ENCODE data around the gene MINDY3. TPM values are rescaled to one million over a fixed set of nuclear protein-coding genes. Genes with fewer than 3 reads are reported as not detected.
"Not testable (repeated sequence)": the region's sequence is repeated elsewhere in the genome, so short reads cannot be mapped to it uniquely, and the experiment has no call there.

MINDY3 gene
- total RNA-seq, 1 donor from 2014 or later, result 30.8 TPM

DNA sequence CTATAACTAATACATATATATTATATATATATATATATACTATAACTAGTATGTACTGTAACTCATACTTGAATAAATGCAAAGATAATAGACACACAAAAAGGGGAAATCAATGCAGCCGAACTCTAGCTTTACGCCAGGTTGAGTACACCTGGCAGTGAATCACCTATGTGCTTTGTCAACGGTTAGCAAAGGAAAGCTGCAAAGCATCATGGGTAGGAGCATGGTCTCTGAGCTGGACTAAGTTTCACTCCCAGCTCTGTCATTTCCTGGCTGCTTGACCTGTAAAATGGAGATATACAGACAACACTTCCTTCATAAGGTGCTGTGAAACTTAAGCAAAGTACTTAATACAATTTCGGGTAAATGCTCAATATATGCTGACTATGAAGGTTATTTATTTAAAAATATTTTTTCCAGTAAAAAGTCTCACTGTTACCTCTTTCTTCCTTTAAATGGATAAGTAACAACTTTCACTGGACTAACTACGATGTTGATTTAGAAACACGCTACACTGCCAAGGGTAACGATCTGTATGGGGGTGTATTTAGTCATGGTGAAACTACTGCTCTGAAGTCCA is 78.8 kb downstream of the MINDY3 start:
- DNase-seq (ENCODE audit: low spot score), result no peak

DNA sequence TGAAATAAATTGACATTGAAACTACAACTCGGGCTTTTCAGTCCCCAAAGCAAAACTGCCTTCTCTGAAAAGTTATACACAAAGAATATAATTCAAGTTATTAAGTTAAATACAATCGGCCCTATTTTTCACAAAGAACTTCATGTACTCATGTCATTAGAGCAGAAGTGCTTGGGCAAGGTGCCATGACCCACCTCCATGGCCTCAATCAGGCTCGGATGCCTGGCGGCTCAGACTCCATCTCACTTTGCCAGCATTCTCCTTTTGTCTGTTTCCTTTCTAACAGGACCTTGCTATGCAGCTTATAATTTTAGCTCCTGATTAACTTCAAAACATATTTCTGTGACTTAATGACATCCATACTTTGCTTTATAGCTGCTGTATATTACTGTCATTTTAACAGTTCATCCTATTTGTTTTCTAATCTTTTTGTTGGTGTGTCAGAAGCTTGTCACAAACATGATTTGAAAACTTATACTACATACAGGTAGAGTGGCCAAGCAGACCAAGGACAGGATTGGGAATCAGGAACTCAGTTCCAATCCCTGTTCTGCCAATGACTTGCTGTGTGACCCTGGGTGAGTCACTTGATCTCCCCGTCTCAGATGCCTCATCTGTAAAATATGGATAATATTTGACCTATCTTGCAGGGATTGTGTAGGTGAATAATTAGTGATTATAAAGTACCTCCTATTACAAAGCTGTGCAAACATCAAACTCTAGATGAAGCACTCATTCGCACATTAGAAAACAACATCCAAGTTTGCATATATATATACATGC is 79.8 kb downstream of the MINDY3 start:
- DNase-seq (ENCODE audit: low spot score), result no peak

DNA sequence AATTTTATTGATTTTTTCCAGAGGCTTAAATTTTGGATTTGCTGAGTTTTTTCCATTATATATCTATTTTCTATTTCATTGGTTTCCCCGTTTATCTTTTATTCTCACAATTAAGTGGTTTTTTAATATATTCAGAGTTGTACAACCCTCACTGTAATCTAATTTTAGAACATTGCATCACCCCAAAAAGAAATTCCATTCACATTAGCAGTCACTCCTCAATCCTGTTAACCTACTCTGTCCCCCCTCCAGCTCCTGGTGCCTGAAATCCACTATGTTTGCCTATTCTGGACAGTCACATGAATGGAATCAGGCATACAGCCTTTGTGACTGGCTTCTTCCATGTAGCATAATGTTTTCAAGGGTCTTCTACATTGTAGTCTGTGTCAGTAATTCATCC is 84.8 kb downstream of the MINDY3 start:
- DNase-seq (ENCODE audit: low spot score), result no peak

DNA sequence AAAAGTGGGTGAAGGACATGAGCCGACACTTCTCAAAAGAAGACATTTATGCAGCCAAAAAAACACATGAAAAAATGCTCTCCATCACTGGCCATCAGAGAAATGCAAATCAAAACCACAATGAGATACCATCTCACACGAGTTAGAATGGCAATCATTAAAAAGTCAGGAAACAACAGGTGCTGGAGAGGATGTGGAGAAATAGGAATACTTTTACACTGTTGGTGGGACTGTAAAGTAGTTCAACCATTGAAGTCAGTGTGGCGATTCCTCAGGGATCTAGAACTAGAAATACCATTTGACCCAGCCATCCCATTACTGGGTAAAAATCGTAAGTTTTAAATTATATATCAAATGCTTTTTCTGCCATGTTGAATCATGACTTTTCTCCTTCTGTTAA is 85.8 kb downstream of the MINDY3 start:
- DNase-seq (ENCODE audit: low spot score), result not testable (repeated sequence)

DNA sequence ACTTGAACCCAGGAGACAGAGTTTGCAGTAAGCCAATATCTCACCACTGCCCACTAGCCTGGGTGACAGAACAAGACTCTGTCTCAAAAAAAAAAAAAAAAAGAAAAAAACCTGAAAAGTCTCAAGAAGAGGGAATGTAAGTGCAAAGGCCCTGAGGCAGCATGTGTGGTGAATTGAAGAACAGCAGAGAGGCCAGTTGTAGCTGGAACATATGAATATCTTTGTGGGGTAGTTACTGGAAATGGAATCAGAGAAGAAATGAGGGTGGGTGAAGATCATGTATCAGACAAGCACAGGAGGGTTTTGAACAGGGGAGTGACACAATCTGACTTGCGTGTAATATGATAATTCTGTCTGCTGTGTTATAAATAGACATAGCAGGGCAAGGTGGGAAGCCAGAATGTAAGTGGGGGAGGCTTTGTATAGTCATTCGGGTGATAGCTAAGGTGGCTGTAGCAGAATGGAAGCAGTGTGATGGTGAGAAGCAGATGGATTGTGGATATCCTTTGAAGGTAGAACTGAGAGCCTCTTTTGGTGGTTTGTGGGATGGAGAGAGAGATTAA is 95.3 kb downstream of the MINDY3 start:
- no peak for DNase-seq (ENCODE audit: low spot score)

DNA sequence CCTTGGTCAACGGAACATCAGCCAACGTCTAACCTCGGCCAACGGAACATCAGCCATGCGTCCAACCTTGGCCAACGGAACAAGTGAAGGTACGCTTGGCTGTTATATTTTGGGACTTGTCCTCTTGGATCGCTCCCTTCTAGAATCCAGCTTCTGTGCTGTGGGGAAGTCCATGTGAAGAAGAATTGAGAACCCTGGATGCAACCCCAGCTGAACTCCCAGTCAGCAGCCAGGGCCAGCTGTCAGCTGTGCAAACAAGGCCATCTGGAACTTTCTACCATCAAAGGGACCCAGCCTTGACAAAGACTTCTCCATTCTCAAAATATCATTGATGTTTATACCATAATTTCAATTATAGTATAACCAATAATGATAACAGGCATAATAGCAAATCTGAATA is 97.3 kb downstream of the MINDY3 start:
- DNase-seq (ENCODE audit: low spot score), result no peak

DNA sequence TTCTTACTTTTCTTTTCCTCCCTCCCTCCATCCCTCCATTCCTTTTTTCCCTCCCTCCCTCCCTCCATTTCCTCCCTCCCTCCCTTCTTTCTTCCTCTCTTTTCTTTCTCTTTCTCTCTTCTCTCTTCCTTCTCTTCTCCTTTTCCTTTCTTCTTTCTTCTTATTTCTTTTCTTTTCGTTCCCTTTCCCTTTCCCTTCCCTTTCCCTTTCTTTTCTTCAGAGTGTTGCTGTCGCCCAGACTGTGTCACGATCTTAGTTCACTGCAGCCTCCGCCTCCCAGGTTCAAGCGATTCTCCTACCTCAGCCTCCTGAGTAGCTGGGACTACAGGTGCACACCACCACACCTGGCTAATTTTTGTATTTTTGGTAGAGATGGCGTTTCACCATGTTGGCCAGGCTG is 98.1 kb downstream of the MINDY3 start:
- DNase-seq (ENCODE audit: low spot score), result not testable (repeated sequence)

DNA sequence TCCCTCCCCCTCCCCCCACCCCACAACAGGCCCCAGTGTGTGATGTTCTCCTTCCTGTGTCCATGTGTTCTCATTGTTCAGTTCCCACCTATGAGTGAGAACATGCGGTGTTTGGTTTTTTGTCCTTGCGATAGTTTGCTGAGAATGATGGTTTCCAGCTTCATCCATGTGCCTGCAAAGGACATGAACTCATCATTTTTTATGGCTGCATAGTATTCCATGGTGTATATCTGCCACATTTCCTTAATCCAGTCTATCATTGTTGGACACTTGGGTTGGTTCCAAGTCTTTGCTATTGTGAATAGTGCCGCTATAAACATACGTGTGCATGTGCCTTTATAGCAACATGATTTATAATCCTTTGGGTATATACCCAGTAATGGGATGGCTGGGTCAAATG is 99.1 kb downstream of the MINDY3 start:
- DNase-seq (ENCODE audit: low spot score), result not testable (repeated sequence)

DNA sequence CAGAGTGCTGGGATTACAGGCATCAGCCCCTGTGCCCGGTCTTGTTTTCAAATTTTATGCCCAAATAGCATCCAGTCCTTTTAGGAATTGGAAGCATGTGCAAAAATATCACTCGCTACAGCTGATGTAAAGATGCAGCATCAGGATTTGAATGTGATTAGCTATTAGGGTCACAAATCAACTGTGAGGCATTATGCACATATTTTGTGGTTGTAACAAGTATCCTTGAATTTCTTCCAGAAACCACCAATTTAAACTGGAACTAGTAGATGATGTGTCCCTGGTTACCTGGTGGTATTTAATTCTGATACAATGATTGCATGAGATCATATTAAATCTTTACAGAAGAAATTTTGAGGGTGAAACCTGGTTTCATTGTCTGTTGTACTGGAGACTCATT is 99.6 kb downstream of the MINDY3 start:
- DNase-seq (ENCODE audit: low spot score), result no peak

DNA sequence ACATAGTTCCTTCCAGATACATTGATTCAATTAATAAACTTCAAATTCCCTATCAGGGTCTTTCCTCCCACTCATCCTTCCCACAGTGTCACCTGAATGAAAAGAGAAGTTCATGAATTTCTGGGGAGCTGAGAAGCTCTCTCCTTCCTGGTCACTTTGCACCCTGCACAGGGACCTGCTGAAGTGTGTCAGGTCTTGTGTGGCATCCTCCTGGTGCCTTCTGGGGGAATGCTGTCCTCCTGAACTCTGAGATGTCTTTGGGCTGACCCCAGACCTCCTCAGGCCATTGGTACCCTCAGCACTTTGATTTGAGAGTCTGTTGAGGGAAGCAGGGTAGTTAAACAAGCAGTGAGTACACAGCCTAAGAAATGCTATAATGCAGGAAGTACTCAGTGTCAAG is 101.0 kb downstream of the MINDY3 start:
- no peak for DNase-seq (ENCODE audit: low spot score)

DNA sequence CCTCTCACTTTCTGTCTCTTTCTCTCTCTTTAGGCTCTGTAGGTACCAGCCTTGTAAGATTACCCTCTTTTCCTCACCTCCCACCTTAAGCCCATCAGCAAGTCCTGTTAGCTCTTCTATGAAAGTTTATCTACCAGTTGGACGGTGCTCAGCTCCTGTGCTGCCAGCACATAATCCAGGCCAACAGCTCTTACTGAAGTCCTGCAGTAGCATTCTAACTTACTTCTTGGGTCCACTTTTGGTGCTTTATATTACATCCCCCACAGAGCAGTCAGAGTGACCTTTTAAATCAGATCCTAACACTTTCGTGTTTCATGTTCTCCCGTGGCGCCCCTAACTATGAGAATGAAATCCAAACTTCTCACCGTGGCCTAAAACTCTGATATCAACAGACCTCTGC is 101.7 kb downstream of the MINDY3 start:
- DNase-seq (ENCODE audit: low spot score), result no peak

DNA sequence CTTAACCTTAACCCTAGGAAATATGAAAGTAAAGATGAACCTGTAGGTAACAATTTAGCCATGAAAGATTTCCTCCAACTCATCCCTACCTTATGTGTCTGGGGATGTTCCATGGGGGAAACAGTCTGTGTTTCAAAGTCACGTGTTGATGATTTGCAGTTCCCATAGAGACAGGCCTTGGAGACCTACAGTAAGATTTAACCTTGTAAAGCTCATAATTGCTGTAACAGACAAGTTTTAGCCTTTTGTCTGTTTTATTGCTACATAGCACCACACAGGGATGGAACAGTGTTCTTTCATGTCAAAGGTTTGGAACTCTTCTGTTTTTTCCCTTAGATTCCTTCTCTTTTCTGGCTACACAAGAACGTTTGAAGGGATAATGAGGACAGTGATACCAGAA is 105.4 kb downstream of the MINDY3 start:
- no peak for DNase-seq (ENCODE audit: low spot score)

DNA sequence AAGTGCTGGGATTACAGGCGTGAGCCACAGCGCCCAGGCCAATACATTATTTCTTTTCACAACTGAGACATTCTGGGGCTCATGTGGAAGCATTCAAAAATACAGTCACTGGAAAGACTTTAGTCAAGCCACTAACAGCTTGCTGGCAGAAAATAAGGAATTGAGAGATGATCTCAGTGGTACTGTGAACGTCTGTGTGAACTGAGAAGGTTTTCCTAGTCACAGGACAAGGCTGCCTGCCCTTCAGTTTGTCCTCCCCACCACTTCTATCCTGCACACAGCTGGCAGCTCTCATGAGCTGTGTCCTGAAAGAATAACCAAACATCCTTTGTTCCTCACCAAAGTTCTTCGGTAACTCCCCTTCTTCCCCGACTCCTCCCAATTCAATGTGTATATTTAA is 109.3 kb downstream of the MINDY3 start:
- DNase-seq (ENCODE audit: low spot score), result no peak

DNA sequence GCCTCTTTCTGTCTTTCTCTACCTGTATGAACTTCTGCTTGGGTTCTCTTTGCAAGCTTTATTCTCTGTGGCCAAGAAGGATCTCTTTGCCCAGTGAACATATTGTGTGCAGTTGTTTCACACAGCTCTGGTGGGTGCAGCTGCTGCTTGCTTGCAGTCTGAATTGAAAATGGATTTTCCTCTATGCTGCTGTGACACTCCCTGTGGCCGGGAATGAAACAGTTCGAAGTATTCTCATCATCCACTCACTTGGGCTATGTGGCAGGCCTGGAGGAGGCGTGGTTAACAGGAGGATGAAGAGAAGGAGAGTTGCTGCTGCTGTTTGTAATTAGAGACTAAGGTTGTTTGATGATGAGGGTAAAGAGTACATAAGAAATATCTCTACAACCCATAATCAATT is 112.2 kb downstream of the MINDY3 start:
- DNase-seq (ENCODE audit: low spot score), result no peak

DNA sequence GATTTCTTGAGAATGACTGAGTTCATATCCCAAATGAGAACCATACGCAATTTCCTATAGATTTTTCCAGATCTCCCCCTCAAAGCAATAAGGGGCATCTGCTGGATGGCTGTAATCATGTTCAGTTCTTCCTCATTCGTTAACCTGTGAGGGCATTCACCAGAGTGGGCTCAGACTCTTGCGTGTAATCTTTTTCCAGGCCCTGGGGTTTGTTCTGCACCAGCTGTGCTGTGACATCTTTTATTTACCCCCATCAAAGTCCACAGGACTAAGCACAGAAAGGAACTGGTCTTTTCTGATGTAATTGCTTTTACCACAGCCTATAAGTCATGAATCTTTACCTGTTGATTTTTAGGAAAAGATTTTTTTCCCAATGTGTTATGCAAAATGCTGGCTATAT is 112.7 kb downstream of the MINDY3 start:
- DNase-seq (ENCODE audit: low spot score), result no peak

DNA sequence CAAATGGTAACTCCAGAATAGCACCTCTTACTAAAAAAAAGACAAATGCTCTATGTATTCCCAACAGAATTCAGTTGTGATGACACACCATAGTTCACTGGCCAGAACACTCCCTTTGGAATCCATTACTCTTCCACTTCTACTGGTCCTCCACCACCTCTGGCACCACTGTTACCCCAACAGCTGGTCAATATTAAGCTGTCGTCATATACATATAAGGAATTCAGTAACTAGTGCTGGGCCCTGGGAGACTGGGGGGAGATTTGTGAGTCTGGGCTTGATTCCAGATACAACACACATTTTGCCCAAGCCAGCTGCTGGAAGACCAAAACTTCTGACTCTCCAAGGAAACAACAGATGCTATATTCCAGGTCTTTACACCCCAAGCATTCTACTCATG is 114.6 kb downstream of the MINDY3 start:
- peak; percentile 33 for DNase-seq (ENCODE audit: low spot score)

DNA sequence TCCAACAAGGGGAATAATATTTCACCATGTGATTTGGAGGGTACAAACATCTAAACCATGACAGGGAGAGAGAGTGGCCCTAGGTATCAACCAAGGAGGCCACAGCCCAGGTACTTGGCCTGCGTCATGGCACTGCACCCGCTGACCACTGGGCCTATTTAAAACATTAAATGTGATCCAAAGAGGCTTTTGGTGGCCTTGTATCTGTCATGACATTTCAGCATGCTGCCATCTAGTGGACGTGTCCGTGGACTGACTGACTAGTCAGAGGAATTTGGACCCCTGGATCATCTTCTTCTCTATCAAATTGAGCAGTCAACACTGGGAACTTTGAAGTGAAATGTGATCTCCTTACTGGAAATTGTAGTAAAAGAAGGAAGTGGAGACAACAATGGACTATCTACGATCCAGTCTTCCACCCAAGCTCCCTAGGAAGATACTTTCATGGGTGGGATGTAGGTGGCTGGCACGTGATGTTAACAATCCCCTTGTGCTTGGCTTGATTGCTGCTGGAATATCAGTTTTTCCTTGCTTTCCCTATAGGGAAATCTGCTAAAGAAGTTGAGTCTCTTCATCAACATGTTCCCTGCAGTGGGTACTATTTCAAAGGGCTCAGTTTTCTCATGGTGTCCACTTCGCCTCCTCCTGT is 116.0 kb downstream of the MINDY3 start:
- DNase-seq (ENCODE audit: low spot score), result no peak

DNA sequence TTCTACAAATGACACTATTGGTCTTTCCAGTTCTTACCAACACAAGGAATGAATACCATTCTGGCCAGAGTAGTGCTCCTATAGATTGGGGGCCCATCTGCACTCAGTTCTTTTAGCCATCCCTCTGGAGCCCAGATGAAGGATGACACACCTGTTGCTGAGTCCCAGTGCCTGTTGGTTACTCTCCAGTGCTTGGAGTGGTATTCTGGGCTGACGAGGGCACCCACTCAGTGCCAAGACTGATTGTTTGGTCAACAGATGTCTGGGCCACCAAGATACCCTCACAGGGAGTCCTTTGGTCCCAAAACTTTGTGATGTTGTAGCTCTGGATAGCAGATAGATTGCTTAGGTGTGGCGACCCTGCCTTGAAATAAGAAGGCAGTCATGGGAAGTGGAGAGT is 116.9 kb downstream of the MINDY3 start:
- DNase-seq (ENCODE audit: low spot score), result no peak

DNA sequence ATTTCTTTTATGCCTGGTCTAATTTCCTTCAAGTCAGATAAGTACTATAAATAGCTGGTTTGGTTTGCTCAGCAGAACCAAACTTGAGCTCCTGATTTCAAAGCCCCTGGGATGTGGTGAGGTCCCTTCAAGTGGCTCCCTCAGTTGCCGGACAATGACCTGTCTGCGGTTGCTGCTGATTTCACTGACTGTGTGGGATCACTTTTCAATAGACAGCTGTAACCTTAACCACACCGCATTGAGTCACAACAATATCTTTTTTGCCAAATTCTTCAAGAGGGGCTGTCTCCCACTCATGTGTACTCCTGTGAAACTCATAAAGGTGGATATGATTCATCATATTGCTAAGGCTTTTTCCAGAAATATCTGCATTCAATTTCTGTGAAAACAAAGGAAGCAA is 117.5 kb downstream of the MINDY3 start:
- DNase-seq (ENCODE audit: low spot score), result no peak

DNA sequence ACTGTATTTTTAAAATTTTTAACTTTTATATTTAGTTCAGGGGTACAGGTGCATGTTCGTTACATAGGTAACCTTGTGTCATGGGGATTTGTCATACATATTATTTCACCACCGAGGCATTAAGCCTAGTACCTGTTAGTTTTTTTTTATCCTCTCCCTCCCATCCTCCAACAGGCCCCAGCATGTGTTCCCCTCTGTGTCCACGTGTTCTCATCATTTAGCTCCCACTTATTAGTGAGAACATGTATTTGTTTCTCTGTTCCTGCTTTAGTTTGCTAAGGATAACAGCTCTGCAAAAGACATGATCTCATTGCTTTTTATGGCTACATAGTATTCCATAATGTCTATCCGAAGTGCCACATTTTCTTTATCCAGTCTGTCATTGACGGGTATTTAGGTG is 118.2 kb downstream of the MINDY3 start:
- no peak for DNase-seq (ENCODE audit: low spot score)

DNA sequence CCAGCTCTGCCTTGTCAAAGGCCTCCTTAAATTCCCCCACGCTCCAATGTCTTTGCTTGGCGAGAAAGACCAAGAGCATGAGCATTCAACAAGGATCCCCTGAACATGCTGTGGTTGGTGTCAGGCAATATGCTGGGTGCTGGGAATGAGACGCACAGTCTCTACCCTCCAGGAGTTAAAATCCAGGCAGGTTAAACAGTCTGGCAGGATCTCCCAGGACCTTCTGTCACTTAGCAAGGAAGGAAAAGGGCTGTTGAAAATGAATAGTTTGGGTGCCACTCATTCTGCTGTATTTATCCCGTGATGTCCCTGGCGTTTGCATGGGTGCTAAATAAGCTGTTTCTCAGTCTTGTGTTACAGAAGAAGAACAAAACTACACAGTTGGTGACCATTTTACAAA is 118.7 kb downstream of the MINDY3 start:
- DNase-seq (ENCODE audit: low spot score), result no peak

DNA sequence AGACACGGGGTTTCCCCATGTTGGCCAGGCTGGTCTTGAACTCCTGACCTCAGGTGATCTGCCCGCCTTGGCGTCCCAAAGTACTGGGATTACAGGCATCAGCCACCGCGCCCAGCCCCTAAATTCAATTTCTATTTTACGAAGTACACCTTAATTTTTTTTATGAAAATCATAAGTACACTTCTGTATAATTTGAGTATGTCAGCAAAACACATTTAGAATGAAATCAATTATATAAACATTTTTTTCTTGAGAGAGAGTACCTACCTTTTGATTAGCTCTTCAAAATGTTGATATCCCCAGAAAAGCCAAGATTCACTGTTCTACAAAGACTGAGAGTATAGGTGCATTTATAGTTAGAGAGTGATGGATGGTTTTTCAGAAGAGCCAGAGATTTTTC is 120.0 kb downstream of the MINDY3 start:
- DNase-seq (ENCODE audit: low spot score), result no peak
